A549 (cell line): ENCODE results near the gene ADGRG1.
A peak's percentile ranks its signal among the peaks of the same experiment; 100 is the strongest.

Experiments
- CTCF ChIP-seq: fragments of >200 bp; sonication (Bioruptor Twin); formaldehyde crosslinking; IDR thresholded peaks from 3 replicates; pipeline ENCODE4 v1.5.1; 2016
- POLR2A ChIP-seq: IDR thresholded peaks from 2 replicates; pipeline ENCODE4 v1.6.1; 2012; ENCODE audit warnings: mild to moderate bottlenecking, low read length
- TF ChIP-seq, protein P1 (sequence below): fragments of 200-600 bp; sonication (generic); IDR thresholded peaks from 2 replicates; pipeline ENCODE4 v1.6.1; 2016; ENCODE audit warnings: antibody characterized with exemption, mild to moderate bottlenecking, moderate library complexity

DNA sequence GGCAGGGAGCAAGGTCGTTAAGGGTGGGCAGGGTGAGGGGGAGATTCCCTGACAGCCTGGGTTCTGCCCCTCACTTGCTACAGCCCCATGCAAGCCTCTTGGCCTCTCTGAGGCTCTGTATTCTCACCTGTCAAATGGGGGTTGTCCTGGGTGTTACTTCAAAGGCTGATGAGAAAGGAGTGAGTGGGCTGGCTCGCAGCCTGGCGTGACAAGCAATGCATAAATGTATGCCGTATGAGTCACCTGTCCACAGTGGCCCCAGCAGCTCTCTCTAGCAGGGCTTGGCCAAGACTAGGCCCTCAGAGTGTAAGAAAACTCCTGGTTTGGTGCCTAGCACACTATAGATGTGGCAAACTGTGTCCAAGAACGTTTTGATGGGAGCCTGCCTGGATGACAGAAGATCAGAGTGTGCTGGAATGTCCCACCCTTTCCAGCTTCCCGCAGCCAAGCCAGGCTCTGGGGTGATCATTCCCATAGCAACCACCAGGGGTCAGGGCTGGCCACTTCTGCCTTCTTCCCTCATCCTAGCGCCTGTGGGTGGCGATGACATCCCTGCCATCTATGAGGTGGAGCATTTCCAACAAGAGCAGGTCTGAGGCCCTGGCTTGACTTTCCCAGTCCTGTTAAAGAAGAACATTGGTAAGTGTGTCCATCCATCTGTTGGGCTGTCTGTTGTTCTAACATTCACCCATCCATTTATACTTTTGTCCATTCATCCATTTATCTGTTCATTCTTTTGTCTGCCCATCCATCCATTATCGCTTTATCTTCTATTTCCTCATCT lies 37.2 kb upstream of the ADGRG1 start:
- peak; percentile 95 for TF ChIP-seq CTCF
- TF ChIP-seq, protein P1, sequence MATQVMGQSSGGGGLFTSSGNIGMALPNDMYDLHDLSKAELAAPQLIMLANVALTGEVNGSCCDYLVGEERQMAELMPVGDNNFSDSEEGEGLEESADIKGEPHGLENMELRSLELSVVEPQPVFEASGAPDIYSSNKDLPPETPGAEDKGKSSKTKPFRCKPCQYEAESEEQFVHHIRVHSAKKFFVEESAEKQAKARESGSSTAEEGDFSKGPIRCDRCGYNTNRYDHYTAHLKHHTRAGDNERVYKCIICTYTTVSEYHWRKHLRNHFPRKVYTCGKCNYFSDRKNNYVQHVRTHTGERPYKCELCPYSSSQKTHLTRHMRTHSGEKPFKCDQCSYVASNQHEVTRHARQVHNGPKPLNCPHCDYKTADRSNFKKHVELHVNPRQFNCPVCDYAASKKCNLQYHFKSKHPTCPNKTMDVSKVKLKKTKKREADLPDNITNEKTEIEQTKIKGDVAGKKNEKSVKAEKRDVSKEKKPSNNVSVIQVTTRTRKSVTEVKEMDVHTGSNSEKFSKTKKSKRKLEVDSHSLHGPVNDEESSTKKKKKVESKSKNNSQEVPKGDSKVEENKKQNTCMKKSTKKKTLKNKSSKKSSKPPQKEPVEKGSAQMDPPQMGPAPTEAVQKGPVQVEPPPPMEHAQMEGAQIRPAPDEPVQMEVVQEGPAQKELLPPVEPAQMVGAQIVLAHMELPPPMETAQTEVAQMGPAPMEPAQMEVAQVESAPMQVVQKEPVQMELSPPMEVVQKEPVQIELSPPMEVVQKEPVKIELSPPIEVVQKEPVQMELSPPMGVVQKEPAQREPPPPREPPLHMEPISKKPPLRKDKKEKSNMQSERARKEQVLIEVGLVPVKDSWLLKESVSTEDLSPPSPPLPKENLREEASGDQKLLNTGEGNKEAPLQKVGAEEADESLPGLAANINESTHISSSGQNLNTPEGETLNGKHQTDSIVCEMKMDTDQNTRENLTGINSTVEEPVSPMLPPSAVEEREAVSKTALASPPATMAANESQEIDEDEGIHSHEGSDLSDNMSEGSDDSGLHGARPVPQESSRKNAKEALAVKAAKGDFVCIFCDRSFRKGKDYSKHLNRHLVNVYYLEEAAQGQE: no peak
- no peak for TF ChIP-seq POLR2A
